Loucy (cell line): Measurements from ENCODE around the gene DMWD.
A peak's percentile ranks its signal among the peaks of the same experiment; 100 is the strongest.

ENCODE experiments used
- H2AFZ ChIP-seq: fragments of 200-600 bp; sonication (generic); 2 replicates; pipeline ENCODE4 v1.6.0; 2016; ENCODE audit warnings: antibody characterized with exemption, mild to moderate bottlenecking, low read length, moderate library complexity
- H3F3A ChIP-seq: fragments of 200-600 bp; 2 replicates; pipeline ENCODE4 v1.6.0; 2016; ENCODE audit warnings: antibody characterized with exemption, low read depth, mild to moderate bottlenecking
- H3K27me3 ChIP-seq: fragments of 200-600 bp; sonication (generic); 2 replicates; pipeline ENCODE4 v1.6.1; 2014; ENCODE audit warnings: low read length, mild to moderate bottlenecking; ENCODE audit not compliant: insufficient read depth, poor library complexity, severe bottlenecking
- H3K36me3 ChIP-seq: fragments of 200-600 bp; sonication (generic); 2 replicates; pipeline ENCODE4 v1.6.1; 2016; ENCODE audit warnings: low read length; ENCODE audit not compliant: insufficient read depth
- H3K4me1 ChIP-seq: fragments of 200-600 bp; sonication (generic); 2 replicates; pipeline ENCODE4 v1.5.1; 2014; ENCODE audit warnings: low read length, mild to moderate bottlenecking; ENCODE audit not compliant: insufficient read depth, poor library complexity, severe bottlenecking
- H3K4me2 ChIP-seq: fragments of 200-600 bp; sonication (generic); 2 replicates; pipeline ENCODE4 v1.6.0; 2014; ENCODE audit warnings: antibody characterized with exemption, low read length, low read depth, mild to moderate bottlenecking; ENCODE audit not compliant: poor library complexity, severe bottlenecking
- H3K4me3 ChIP-seq: fragments of 200-600 bp; sonication (generic); 2 replicates; pipeline ENCODE4 v1.5.1; 2014; ENCODE audit warnings: low read length, mild to moderate bottlenecking, mixed read lengths; ENCODE audit not compliant: poor library complexity, severe bottlenecking
- H3K79me2 ChIP-seq: fragments of 200-600 bp; sonication (generic); 2 replicates; pipeline ENCODE4 v1.6.1; 2014; ENCODE audit warnings: low read length; ENCODE audit not compliant: insufficient read depth
- H3K9ac ChIP-seq: fragments of 200-600 bp; sonication (generic); 2 replicates; pipeline ENCODE4 v1.6.0; 2014; ENCODE audit warnings: mild to moderate bottlenecking, low read depth, low read length, moderate library complexity; ENCODE audit not compliant: poor library complexity, severe bottlenecking
- H3K9me2 ChIP-seq: fragments of 200-600 bp; sonication (generic); replicated peaks from 2 replicates; pipeline ENCODE4 v1.6.1; 2016; ENCODE audit warnings: low read depth, low read length, mixed read lengths
- H3K9me3 ChIP-seq: fragments of 200-600 bp; sonication (generic); 2 replicates; pipeline ENCODE4 v1.6.1; 2014; ENCODE audit warnings: mild to moderate bottlenecking, antibody characterized with exemption, low read length, low read depth; ENCODE audit not compliant: insufficient read depth
- H4K20me1 ChIP-seq: fragments of 200-600 bp; sonication (generic); 2 replicates; pipeline ENCODE4 v1.6.0; 2014; ENCODE audit warnings: antibody characterized with exemption, low read length, mild to moderate bottlenecking; ENCODE audit not compliant: insufficient read depth, poor library complexity, severe bottlenecking
- CTCF ChIP-seq: fragments of 200-600 bp; sonication (generic); conservative IDR thresholded peaks from 2 replicates; pipeline ENCODE4 v1.5.1; 2014; ENCODE audit warnings: mild to moderate bottlenecking, antibody characterized with exemption, low read length
- EZH2phosphoT487 ChIP-seq: fragments of 200-600 bp; IDR thresholded peaks from 2 replicates; pipeline ENCODE4 v1.6.1; 2018; ENCODE audit warnings: antibody characterized with exemption, mild to moderate bottlenecking, moderate library complexity, borderline replicate concordance

Gene DMWD

GRCh38 chr19:45820413-45821102 is 27.9 kb upstream of the DMWD start:
- peaks cover 32% of the 10 kb centered on the region; the same call in 1 of the 2 replicates for H3K36me3 ChIP-seq
- H3K4me3 ChIP-seq = no peak overlapping the region
- H3K4me2 ChIP-seq = no peak overlapping the region
- H2AFZ ChIP-seq = no peak overlapping the region
- H3K9me2 ChIP-seq = no peaks in the 10 kb centered on the region
- no peaks in the 10 kb centered on the region for H3K9me3 ChIP-seq
- H3K27me3 ChIP-seq = no peaks in the 10 kb centered on the region
- no peaks in the 10 kb centered on the region for H3F3A ChIP-seq
- no peaks in the 10 kb centered on the region for H3K4me1 ChIP-seq
- H3K9ac ChIP-seq = no peak overlapping the region
- TF ChIP-seq EZH2phosphoT487 (no peak), CTCF (no peak)
- H4K20me1 ChIP-seq = peaks cover 2% of the 10 kb centered on the region
- H3K79me2 ChIP-seq = no peaks in the 10 kb centered on the region

- no peak for TF ChIP-seq EZH2phosphoT487
- TF ChIP-seq CTCF = no peak
- Histone ChIP-seq H3K4me3 (no peak overlapping the region), H3K79me2 (no peaks in the 10 kb centered on the region), H2AFZ (no peak overlapping the region), H3K4me1 (no peaks in the 10 kb centered on the region), H3K9me2 (no peaks in the 10 kb centered on the region), H3K9me3 (no peaks in the 10 kb centered on the region), H4K20me1 (peaks cover 2% of the 10 kb centered on the region), H3K4me2 (no peak overlapping the region), H3K27me3 (no peaks in the 10 kb centered on the region), H3F3A (no peaks in the 10 kb centered on the region), H3K36me3 (peaks cover 25% of the 10 kb centered on the region; the same call in 1 of the 2 replicates), H3K9ac (no peak overlapping the region)
Observed at GRCh38 chr19:45819769-45820168, 27.1 kb upstream of the DMWD start.

- Histone ChIP-seq H3K27me3 (no peaks in the 10 kb centered on the region), H3K4me2 (no peak overlapping the region), H2AFZ (no peak overlapping the region), H3K9me2 (no peaks in the 10 kb centered on the region), H3K9me3 (no peaks in the 10 kb centered on the region), H3F3A (no peaks in the 10 kb centered on the region), H3K79me2 (no peaks in the 10 kb centered on the region), H3K4me1 (no peaks in the 10 kb centered on the region), H3K9ac (peak overlapping the region; percentile 7), H3K36me3 (peaks cover 12% of the 10 kb centered on the region; the same call in 1 of the 2 replicates), H4K20me1 (peaks cover 2% of the 10 kb centered on the region), H3K4me3 (no peak overlapping the region)
- TF ChIP-seq EZH2phosphoT487 (no peak), CTCF (no peak)
Observed at GRCh38 chr19:45817725-45818301, 25.2 kb upstream of the DMWD start.
